GM21786 (cell line): ENCODE data around the gene RNF39.
"Not testable (repeated sequence)": the region's sequence is repeated elsewhere in the genome, so short reads cannot be mapped to it uniquely, and the experiment has no call there.

Source experiments
- ATAC-seq: cut with Tn5 transposase; IDR thresholded peaks from one replicate; pipeline ENCODE4 v1.9.1; 2021; ENCODE audit not compliant: unreplicated experiment

The RNF39 gene

GRCh38 chr6:30075094-30075789 is at the start of gene RNF39:
Gene RNF39 (minus strand): TSS chr6:30075769. CDS start chr6:30075585, 184 bp downstream.
- no peak for ATAC-seq

- ATAC-seq, result no peak
These were observed 46.9 kb upstream of the RNF39 start for GRCh38 chr6:30122515-30122914.

- no peak for ATAC-seq
These were observed 46.1 kb upstream of the RNF39 start for GRCh38 chr6:30121446-30122366.

GRCh38 chr6:30118691-30119090 is 43.1 kb upstream of the RNF39 start:
- ATAC-seq, result not testable (repeated sequence)

- no peak for ATAC-seq
These were observed 41.2 kb upstream of the RNF39 start for GRCh38 chr6:30116724-30117123.

- no peak for ATAC-seq
These were observed 38.3 kb upstream of the RNF39 start for GRCh38 chr6:30113841-30114240.

- peak; percentile 55 for ATAC-seq
These were observed 37.6 kb upstream of the RNF39 start, which contains the start of gene TRIM31 for GRCh38 chr6:30113003-30113759. Gene TRIM31 (minus strand): TSS chr6:30113090. CDS start chr6:30112805, 285 bp downstream.

- no peak for ATAC-seq
These were observed 36.9 kb upstream of the RNF39 start for GRCh38 chr6:30112402-30112994.

- no peak for ATAC-seq
These were observed 35.8 kb upstream of the RNF39 start for GRCh38 chr6:30111266-30111856.

GRCh38 chr6:30104661-30105060 is 29.1 kb upstream of the RNF39 start:
- ATAC-seq, result no peak

- no peak for ATAC-seq
These were observed 28.3 kb upstream of the RNF39 start for GRCh38 chr6:30103872-30104179.

GRCh38 chr6:30102970-30103871 is 27.7 kb upstream of the RNF39 start:
- ATAC-seq, result peak; percentile 63

- no peak for ATAC-seq
These were observed 26.9 kb upstream of the RNF39 start for GRCh38 chr6:30102414-30102969.

- peak; percentile 63 for ATAC-seq
These were observed 26.2 kb upstream of the RNF39 start for GRCh38 chr6:30101444-30102413.

GRCh38 chr6:30100585-30101443 is 25.2 kb upstream of the RNF39 start:
- ATAC-seq, result no peak

GRCh38 chr6:30100154-30100553 is 24.6 kb upstream of the RNF39 start:
- ATAC-seq, result no peak
